ENCODE measurements around the gene SHF. TPM values are rescaled to one million over a fixed set of nuclear protein-coding genes. Genes with fewer than 3 reads are reported as not detected.
A peak's percentile ranks its signal among the peaks of the same experiment; 100 is the strongest.

Gene SHF
- total and polyA plus RNA-seq, 8 donors = 5.5 to 44.9 (median 37.3) TPM

GRCh38 chr15:45134682-45135604 is 52.8 kb downstream of the SHF start:
- H3K27ac ChIP-seq = no peak overlapping the region
- DNase-seq = no peak
- no peak for TF ChIP-seq CTCF (IDR thresholded peaks at IDR 0.05)
- H3K27me3 ChIP-seq = peaks cover 16 to 64% of the 10 kb centered on the region in 2 donors
- H3K4me1 ChIP-seq = peaks cover 0 to 20% of the 10 kb centered on the region in 2 donors
- no peaks in the 10 kb centered on the region for H3K9me3 ChIP-seq
- no peaks in the 10 kb centered on the region for H3K36me3 ChIP-seq
- intact Hi-C loops (cut with DNase I) = no loop called here
- peak overlapping the region in 1 of 2 donors; percentile 16 for H3K4me3 ChIP-seq
- ATAC-seq = peak; percentile 7

GRCh38 chr15:45134046-45134445 is 53.7 kb downstream of the SHF start:
- intact Hi-C loops (cut with DNase I) = no loop called here
- Histone ChIP-seq H3K27ac (no peak overlapping the region), H3K4me3 (no peak overlapping the region)

GRCh38 chr15:45133561-45133920 is 54.2 kb downstream of the SHF start:
- DNase-seq (no peak), ATAC-seq (peak; percentile 10)
- no peak overlapping the region for H3K27ac ChIP-seq
- H3K27me3 ChIP-seq = peaks cover 28 to 78% of the 10 kb centered on the region in 2 donors
- intact Hi-C loops (cut with DNase I) = no loop called here
- no peaks in the 10 kb centered on the region for H3K9me3 ChIP-seq
- no peak overlapping the region for H3K4me3 ChIP-seq
- TF ChIP-seq CTCF (IDR thresholded peaks at IDR 0.05) = no peak
- no peaks in the 10 kb centered on the region for H3K36me3 ChIP-seq
- peaks cover 0 to 23% of the 10 kb centered on the region in 2 donors for H3K4me1 ChIP-seq

More at GRCh38 chr15:45134046-45134445, 53.7 kb downstream of the SHF start:
- Histone ChIP-seq H3K36me3 (no peaks in the 10 kb centered on the region), H3K9me3 (no peaks in the 10 kb centered on the region), H3K27me3 (peaks cover 25 to 73% of the 10 kb centered on the region in 2 donors), H3K4me1 (peaks cover 0 to 26% of the 10 kb centered on the region in 2 donors)
- no peak for TF ChIP-seq CTCF (IDR thresholded peaks at IDR 0.05)
- no peak for ATAC-seq
- DNase-seq = no peak

- DNase-seq (no peak), ATAC-seq (no peak)
- Histone ChIP-seq H3K9me3 (no peaks in the 10 kb centered on the region), H3K27ac (no peak overlapping the region), H3K27me3 (peaks cover 32 to 83% of the 10 kb centered on the region in 2 donors), H3K4me1 (peaks cover 0 to 21% of the 10 kb centered on the region in 2 donors), H3K36me3 (no peaks in the 10 kb centered on the region), H3K4me3 (peak overlapping the region in 1 of 2 donors; percentile 46)
- intact Hi-C loops (cut with DNase I) = no loop called here
- no peak for TF ChIP-seq CTCF (IDR thresholded peaks at IDR 0.05)
These were observed 54.8 kb downstream of the SHF start for GRCh38 chr15:45132844-45133560.

GRCh38 chr15:45131510-45131909 is 56.3 kb downstream of the SHF start:
- Histone ChIP-seq H3K9me3 (no peaks in the 10 kb centered on the region), H3K4me1 (peaks cover 0 to 21% of the 10 kb centered on the region in 2 donors), H3K27ac (peak overlapping the region in 1 of 2 donors; percentile 76), H3K4me3 (peak overlapping the region in 1 of 2 donors; percentile 46), H3K27me3 (peaks cover 28 to 87% of the 10 kb centered on the region in 2 donors), H3K36me3 (no peaks in the 10 kb centered on the region)
- TF ChIP-seq CTCF (IDR thresholded peaks at IDR 0.05) = no peak
- ATAC-seq = peak; percentile 33
- intact Hi-C loops (cut with DNase I) = no loop called here
- DNase-seq = no peak

Data from left lung (tissue), 10 donors.